GM10266 (cell line): ENCODE data around the gene FKBP10.

Source experiments
- DNase-seq: peaks from one replicate; pipeline ENCODE4 v3.0.0; 2012; ENCODE audit errors: extremely low spot score
- CTCF ChIP-seq: IDR thresholded peaks from 2 replicates; pipeline ENCODE4 v1.5.1; 2012; ENCODE audit warnings: mild to moderate bottlenecking, low read depth; ENCODE audit not compliant: control insufficient read depth, insufficient read depth; ENCODE audit errors: missing control alignments

The FKBP10 gene

GRCh38 chr17:41813152-41813680 is 412 bp downstream of the FKBP10 start:
- no peak for TF ChIP-seq CTCF
- no peak for DNase-seq

- TF ChIP-seq CTCF: no peak
- DNase-seq: no peak
These were observed 908 bp downstream of the FKBP10 start for GRCh38 chr17:41813699-41814124.

- no peak for TF ChIP-seq CTCF
- DNase-seq: no peak
These were observed 1.4 kb downstream of the FKBP10 start for GRCh38 chr17:41814195-41814594.

GRCh38 chr17:41816637-41817320 is 4.0 kb downstream of the FKBP10 start:
- no peak for TF ChIP-seq CTCF

GRCh38 chr17:41818024-41818423 is 5.2 kb downstream of the FKBP10 start:
- no peak for DNase-seq
- no peak for TF ChIP-seq CTCF

More at GRCh38 chr17:41816637-41817320, 4.0 kb downstream of the FKBP10 start:
- no peak for DNase-seq

- TF ChIP-seq CTCF: no peak
- DNase-seq: no peak
These were observed 9.0 kb downstream of the FKBP10 start for GRCh38 chr17:41821776-41822175.

- TF ChIP-seq CTCF: no peak
- DNase-seq: no peak
These were observed 9.7 kb downstream of the FKBP10 start for GRCh38 chr17:41822216-41823140.
